H9 (cell line): ENCODE measurements around the gene RANBP17. TPM values are rescaled to one million over a fixed set of nuclear protein-coding genes. Genes with fewer than 3 reads are reported as not detected.

ENCODE experiments used
- DNase-seq: peaks from one replicate; pipeline ENCODE4 v3.0.0-alpha.2; 2017
- H2AFZ ChIP-seq: one replicate; pipeline ENCODE4 v1.6.1; 2013; ENCODE audit warnings: mild to moderate bottlenecking, low read length, control low read depth, moderate library complexity
- H2AK5ac ChIP-seq: 2 replicates; pipeline ENCODE4 v1.6.1; 2013; ENCODE audit warnings: low read length, control low read depth, mixed read lengths; ENCODE audit not compliant: insufficient read length
- H2BK120ac ChIP-seq: one replicate; pipeline ENCODE4 v1.6.1; 2013; ENCODE audit warnings: low read depth, mild to moderate bottlenecking, low read length, control low read depth, inconsistent platforms; ENCODE audit not compliant: poor library complexity, severe bottlenecking
- H2BK12ac ChIP-seq: 2 replicates; pipeline ENCODE4 v1.6.1; 2013; ENCODE audit warnings: low read length, control low read depth, mixed read lengths, low read depth; ENCODE audit not compliant: insufficient read length
- H2BK15ac ChIP-seq: 2 replicates; pipeline ENCODE4 v1.6.1; 2013; ENCODE audit warnings: low read depth, low read length, control low read depth
- H2BK20ac ChIP-seq: one replicate; pipeline ENCODE4 v1.6.1; 2013; ENCODE audit warnings: low read depth, mild to moderate bottlenecking, low read length, control low read depth, inconsistent platforms; ENCODE audit not compliant: poor library complexity, severe bottlenecking
- H2BK5ac ChIP-seq: 2 replicates; pipeline ENCODE4 v1.6.1; 2013; ENCODE audit warnings: low read length, control low read depth, mixed read lengths; ENCODE audit not compliant: insufficient read length
- H3K14ac ChIP-seq: 2 replicates; pipeline ENCODE4 v1.6.1; 2013; ENCODE audit warnings: low read length, control low read depth; ENCODE audit not compliant: insufficient read depth
- H3K18ac ChIP-seq: 2 replicates; pipeline ENCODE4 v1.6.1; 2013; ENCODE audit warnings: low read depth, mild to moderate bottlenecking, mixed read lengths, low read length, control low read depth; ENCODE audit not compliant: insufficient read length
- H3K23ac ChIP-seq: 2 replicates; pipeline ENCODE4 v1.6.1; 2013; ENCODE audit warnings: low read length, control low read depth, mixed read lengths, low read depth; ENCODE audit not compliant: insufficient read length
- H3K23me2 ChIP-seq: 2 replicates; pipeline ENCODE4 v1.6.1; 2013; ENCODE audit warnings: low read depth, mild to moderate bottlenecking, mixed read lengths, low read length, control low read depth; ENCODE audit not compliant: insufficient read length, poor library complexity, severe bottlenecking
- H3K27ac ChIP-seq: 2 replicates; pipeline ENCODE4 v1.5.1; 2013; ENCODE audit warnings: low read length, control low read depth, mixed read lengths, low read depth; ENCODE audit not compliant: insufficient read length
- H3K27me3 ChIP-seq: 2 replicates; pipeline ENCODE4 v1.6.1; 2013; ENCODE audit warnings: low read length, control low read depth, inconsistent platforms; ENCODE audit not compliant: insufficient read depth
- H3K4ac ChIP-seq: 2 replicates; pipeline ENCODE4 v1.6.1; 2013; ENCODE audit warnings: low read depth, mild to moderate bottlenecking, control low read depth, inconsistent platforms, low read length, moderate library complexity
- H3K4me1 ChIP-seq: 2 replicates; pipeline ENCODE4 v1.6.1; 2013; ENCODE audit warnings: low read length, control low read depth, inconsistent platforms; ENCODE audit not compliant: insufficient read depth
- H3K4me2 ChIP-seq: 2 replicates; pipeline ENCODE4 v1.6.1; 2013; ENCODE audit warnings: low read length, control low read depth, mixed read lengths; ENCODE audit not compliant: insufficient read length, insufficient read depth
- H3K56ac ChIP-seq: 2 replicates; pipeline ENCODE4 v1.6.1; 2013; ENCODE audit warnings: low read depth, mild to moderate bottlenecking, mixed read lengths, low read length, control low read depth; ENCODE audit not compliant: insufficient read length
- H3K79me1 ChIP-seq: 2 replicates; pipeline ENCODE4 v1.6.1; 2013; ENCODE audit warnings: low read depth, mild to moderate bottlenecking, moderate library complexity, low read length, control low read depth, inconsistent platforms; ENCODE audit not compliant: insufficient read depth, poor library complexity, severe bottlenecking
- H3K79me2 ChIP-seq: 2 replicates; pipeline ENCODE4 v1.6.1; 2013; ENCODE audit warnings: low read length, control low read depth, inconsistent platforms; ENCODE audit not compliant: insufficient read depth
- H3K9ac ChIP-seq: 2 replicates; pipeline ENCODE4 v1.6.1; 2013; ENCODE audit warnings: low read length, control low read depth, mixed read lengths; ENCODE audit not compliant: insufficient read length; ENCODE audit errors: extremely low read depth
- H3K9me3 ChIP-seq: one replicate; pipeline ENCODE4 v1.6.1; 2013; ENCODE audit warnings: low read depth, low read length, inconsistent platforms; ENCODE audit not compliant: control insufficient read depth
- H3T11ph ChIP-seq: one replicate; pipeline ENCODE4 v1.6.1; 2013; ENCODE audit warnings: mild to moderate bottlenecking, low read length, control low read depth, inconsistent platforms
- H4K20me1 ChIP-seq: one replicate; pipeline ENCODE4 v1.6.1; 2013; ENCODE audit not compliant: control insufficient read depth, insufficient read length, insufficient read depth
- H4K5ac ChIP-seq: 2 replicates; pipeline ENCODE4 v1.6.1; 2013; ENCODE audit warnings: low read depth, mild to moderate bottlenecking, mixed read lengths, low read length, control low read depth; ENCODE audit not compliant: insufficient read length
- H4K8ac ChIP-seq: replicated peaks from 2 replicates; pipeline ENCODE4 v1.6.1; 2013; ENCODE audit warnings: low read length, control low read depth, mixed read lengths, low read depth; ENCODE audit not compliant: insufficient read length
- H4K91ac ChIP-seq: 2 replicates; pipeline ENCODE4 v1.6.1; 2013; ENCODE audit warnings: low read depth, mild to moderate bottlenecking, moderate library complexity, mixed read lengths, low read length, control low read depth; ENCODE audit not compliant: insufficient read length
- H3K27ac Mint-ChIP-seq, 3 experiments: 2 replicates in 2 of 3; 3 replicates in 1 of 3; pipeline ENCODE4 v1.8.0; 2020 to 2021; ENCODE audit warnings: mixed read lengths in 3 of 3, mild to moderate bottlenecking in 1 of 3, moderate library complexity in 1 of 3
- H3K27me3 Mint-ChIP-seq: 2 replicates; pipeline ENCODE4 v1.8.0; 2021; ENCODE audit warnings: low read depth, mild to moderate bottlenecking, moderate library complexity, mixed read lengths
- H3K36me3 Mint-ChIP-seq, 3 experiments: 2 replicates in 2 of 3; 3 replicates in 1 of 3; pipeline ENCODE4 v1.8.0; 2020 to 2021; ENCODE audit warnings: low read depth in 3 of 3, mixed read lengths in 3 of 3; ENCODE audit not compliant: insufficient read depth in 1 of 3
- H3K4me1 Mint-ChIP-seq, 2 experiments: 2 replicates each; pipeline ENCODE4 v1.8.0; 2020; ENCODE audit warnings: mixed read lengths in 2 of 2
- H3K4me3 Mint-ChIP-seq, 2 experiments: 2 replicates in 1 of 2; 3 replicates in 1 of 2; pipeline ENCODE4 v1.8.0; 2020 to 2021; ENCODE audit warnings: mild to moderate bottlenecking in 2 of 2, mixed read lengths in 2 of 2, moderate library complexity in 1 of 2
- H3K9me3 Mint-ChIP-seq, 2 experiments: 2 replicates in 1 of 2; 3 replicates in 1 of 2; pipeline ENCODE4 v1.8.0; 2020; ENCODE audit warnings: mild to moderate bottlenecking in 2 of 2, mixed read lengths in 2 of 2, moderate library complexity in 1 of 2
- CTCF ChIP-seq: fragments of 200-600 bp; sonication (generic); conservative IDR thresholded peaks from 3 replicates; pipeline ENCODE4 v1.8.0; 2021; ENCODE audit warnings: antibody characterized with exemption, mild to moderate bottlenecking
- WGBS: extraction: QIAGEN DNeasy Blood & Tissue Kit; methylation state at CpG from one replicate; pipeline ENCODE4 v1.1.7; 2013; ENCODE audit warnings: missing lambda C conversion rate, low lambda C conversion rate, mixed read lengths; ENCODE audit not compliant: insufficient read length; ENCODE audit errors: extremely low coverage; 5-methylcytosine and 5-hydroxymethylcytosine counted together
- total RNA-seq: library from RNA; stranded (reverse); gene quantifications from 2 replicates; pipeline ENCODE4 v1.2.1, GENCODE V29; 2021

The RANBP17 gene
- total RNA-seq, 1 experiment from 2014 or later, result 16.5 TPM

DNA sequence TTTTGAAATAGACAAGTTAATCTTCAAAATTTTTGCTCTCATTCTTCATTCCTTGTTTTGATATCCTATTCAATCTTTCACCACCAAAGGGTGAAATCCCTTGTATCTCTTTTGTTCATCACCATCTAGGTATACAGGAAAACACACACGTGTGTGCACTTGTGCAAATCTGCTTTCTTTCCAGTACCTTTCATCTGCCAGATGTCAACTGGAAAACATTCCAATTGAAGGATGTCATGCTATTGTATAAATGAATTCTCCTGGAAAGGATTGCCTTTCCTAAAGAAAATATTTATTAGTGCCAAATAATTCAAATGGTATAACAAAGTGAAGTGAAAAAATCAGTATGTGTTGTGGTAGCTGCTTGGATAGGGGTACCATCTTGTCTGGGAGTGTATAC is 123.7 kb downstream of the RANBP17 start:
- H3K9me3 ChIP-seq, result peaks cover 5% of the 10 kb centered on the region
- no peaks in the 10 kb centered on the region for H4K20me1 ChIP-seq
- H3K4me2 ChIP-seq, result no peak overlapping the region
- H2BK120ac ChIP-seq, result no peak overlapping the region
- H3K27ac Mint-ChIP-seq, result no peak overlapping the region
- no peak for DNase-seq
- no peak overlapping the region for H3K23ac ChIP-seq
- H2BK20ac ChIP-seq, result no peak overlapping the region
- H3K9me3 Mint-ChIP-seq, result peaks cover 11 to 14% of the 10 kb centered on the region in 2 experiments
- no peak overlapping the region for H2BK12ac ChIP-seq
- no peaks in the 10 kb centered on the region for H3K4me1 ChIP-seq
- no CpG with 5 or more reads among the region's 1 CpG for WGBS
- H3K4me3 Mint-ChIP-seq, result no peak overlapping the region
- H3K4me1 Mint-ChIP-seq, result no peaks in the 10 kb centered on the region
- no peak overlapping the region for H2AK5ac ChIP-seq
- H4K5ac ChIP-seq, result no peak overlapping the region
- no peak overlapping the region for H3K14ac ChIP-seq
- H3K27me3 ChIP-seq, result no peaks in the 10 kb centered on the region
- no peak overlapping the region for H4K91ac ChIP-seq
- H2BK5ac ChIP-seq, result no peak overlapping the region
- no peaks in the 10 kb centered on the region for H3K23me2 ChIP-seq
- no peak overlapping the region for H2BK15ac ChIP-seq
- H3K79me1 ChIP-seq, result no peaks in the 10 kb centered on the region
- H4K8ac ChIP-seq, result no peak overlapping the region
- no peak overlapping the region for H2AFZ ChIP-seq
- H3K4ac ChIP-seq, result no peak overlapping the region
- H3K56ac ChIP-seq, result no peak overlapping the region
- no peak overlapping the region for H3K18ac ChIP-seq
- H3K36me3 Mint-ChIP-seq, result peaks cover 13 to 18% (median 13%) of the 10 kb centered on the region in 3 experiments
- no peak overlapping the region for H3K9ac ChIP-seq
- no peak overlapping the region for H3T11ph ChIP-seq
- no peaks in the 10 kb centered on the region for H3K79me2 ChIP-seq
- no peak overlapping the region for H3K27ac ChIP-seq
- TF ChIP-seq CTCF, result no peak
- H3K27me3 Mint-ChIP-seq, result no peaks in the 10 kb centered on the region
